HG03520 (cell line): Measurements from ENCODE around the gene ZNF593.

Source experiments
- ATAC-seq: cut with Tn5 transposase; IDR thresholded peaks from one replicate; pipeline ENCODE4 v1.9.1; 2021; ENCODE audit warnings: mild to moderate bottlenecking, moderate library complexity; ENCODE audit not compliant: unreplicated experiment

Gene ZNF593

DNA sequence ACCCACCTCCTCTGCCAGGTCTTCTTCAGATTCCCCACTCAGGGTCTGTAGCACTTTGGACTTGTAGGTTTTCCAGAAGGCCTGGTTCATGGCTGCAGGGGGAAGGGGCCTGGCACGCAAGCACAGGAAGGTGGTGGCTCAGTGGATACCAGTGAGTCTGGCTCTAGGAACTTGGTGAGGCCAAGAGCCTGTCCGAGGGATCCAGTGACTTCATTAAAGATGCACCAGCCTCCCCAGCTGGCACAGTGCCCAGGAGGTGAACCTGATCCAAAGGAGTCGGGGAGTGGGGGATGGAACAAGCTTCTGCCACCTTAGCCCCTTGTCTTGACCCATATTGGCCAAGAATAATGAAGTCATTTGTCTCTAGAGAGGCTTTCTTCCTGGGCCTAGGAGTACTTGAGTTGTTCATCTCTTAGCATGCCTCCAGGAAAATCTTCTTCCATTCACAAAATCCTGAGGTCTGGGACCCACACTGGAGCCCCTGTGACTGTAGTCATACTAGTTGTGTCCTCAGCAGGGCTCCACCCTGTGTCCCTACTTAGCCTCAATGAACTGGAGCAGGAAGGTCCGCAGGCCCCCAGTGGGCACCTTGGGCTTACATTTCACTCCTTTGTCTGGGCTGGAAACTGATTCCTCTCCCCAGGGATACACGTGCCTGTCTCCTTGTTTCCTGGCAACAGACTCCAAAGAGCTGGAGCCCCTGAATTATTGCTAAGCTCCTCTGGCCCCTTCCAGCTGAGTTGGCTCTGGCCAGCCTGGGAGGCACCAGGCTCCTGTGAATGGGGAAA is 1.1 kb upstream of the ZNF593 start, which contains the start of gene C1orf232:
Gene C1orf232 (minus strand): TSS at position 554 of the 788 bp plus-strand sequence. CDS start 464 bp downstream, at position 90.
- ATAC-seq, result no peak

- no peak for ATAC-seq
These were observed 532 bp upstream of the ZNF593 start for GRCh38 chr1:26169198-26169554.

DNA sequence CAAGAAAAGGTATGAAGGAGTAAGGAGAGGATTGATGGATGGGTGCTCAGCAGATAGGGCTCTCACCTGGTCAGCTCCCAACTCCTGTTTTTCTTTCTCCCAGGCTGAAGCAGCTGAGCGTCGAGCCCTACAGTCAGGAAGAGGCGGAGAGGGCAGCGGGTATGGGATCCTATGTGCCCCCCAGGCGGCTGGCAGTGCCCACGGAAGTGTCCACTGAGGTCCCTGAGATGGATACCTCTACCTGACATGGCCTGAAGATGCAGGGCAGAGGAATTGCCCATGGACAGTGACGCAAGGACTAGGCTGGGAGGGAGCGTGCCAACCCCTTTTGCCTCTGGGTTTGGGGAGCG is 739 bp downstream of the ZNF593 start:
- no peak for ATAC-seq

DNA sequence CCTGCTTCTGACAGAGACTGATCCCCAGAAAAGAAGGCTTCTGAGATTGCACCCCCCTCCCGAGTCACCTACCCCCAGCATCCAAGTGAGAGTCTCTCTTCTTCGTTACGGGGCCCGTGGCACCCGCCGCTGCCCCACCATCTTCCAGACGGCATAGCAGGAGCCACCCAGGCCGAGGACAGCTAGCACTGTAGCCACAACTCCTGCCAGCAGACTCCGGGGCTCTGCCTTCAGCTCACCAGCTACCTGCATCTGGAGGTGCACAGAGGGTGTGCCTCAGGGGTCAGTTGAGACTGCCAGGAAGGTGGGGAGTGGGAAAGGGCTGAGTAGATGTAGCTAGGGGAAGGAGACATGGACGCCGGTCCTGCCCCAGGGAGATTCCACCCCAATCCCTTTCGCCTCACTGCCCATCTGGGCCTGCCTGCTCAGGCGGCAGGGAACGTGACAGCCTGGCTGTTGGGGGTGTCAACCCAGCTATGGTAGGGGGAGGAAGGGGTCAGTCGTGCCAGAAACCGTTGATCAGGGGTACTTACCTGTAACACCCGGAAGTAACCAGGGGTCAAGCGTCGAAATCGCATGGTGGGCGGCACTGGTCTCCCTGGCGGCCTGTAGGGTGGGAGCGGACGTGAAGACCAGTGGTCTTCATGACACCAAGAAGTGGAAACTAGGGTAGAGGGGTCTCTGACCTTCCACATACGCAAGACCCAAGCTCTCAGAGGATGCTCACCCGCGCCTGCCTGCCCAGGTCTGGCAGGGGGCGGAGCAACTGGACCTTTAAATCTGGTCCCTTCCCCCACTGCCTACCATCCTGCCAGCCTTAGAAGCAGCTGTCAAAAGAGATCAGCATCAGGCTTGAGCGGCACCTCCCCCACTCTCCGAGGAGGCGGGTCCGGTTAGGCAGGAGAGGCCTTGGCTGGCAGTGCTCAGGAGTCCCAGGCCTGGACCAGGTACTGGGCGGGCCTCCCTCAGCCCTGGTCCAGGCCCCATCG is 1.7 kb downstream of the ZNF593 start, which contains the start of gene ZNF593OS:
Gene ZNF593OS (minus strand): TSS at position 749 of the 989 bp plus-strand sequence. CDS start 171 bp downstream, at position 578.
- ATAC-seq, result no peak

GRCh38 chr1:26175346-26175745 is 5.6 kb downstream of the ZNF593 start:
- no peak for ATAC-seq

GRCh38 chr1:26177182-26177684 is 7.5 kb downstream of the ZNF593 start, which contains the start of gene CNKSR1:
Gene CNKSR1 (plus strand): TSS chr1:26177491. CDS start chr1:26177548, 57 bp downstream.
- ATAC-seq, result no peak

DNA sequence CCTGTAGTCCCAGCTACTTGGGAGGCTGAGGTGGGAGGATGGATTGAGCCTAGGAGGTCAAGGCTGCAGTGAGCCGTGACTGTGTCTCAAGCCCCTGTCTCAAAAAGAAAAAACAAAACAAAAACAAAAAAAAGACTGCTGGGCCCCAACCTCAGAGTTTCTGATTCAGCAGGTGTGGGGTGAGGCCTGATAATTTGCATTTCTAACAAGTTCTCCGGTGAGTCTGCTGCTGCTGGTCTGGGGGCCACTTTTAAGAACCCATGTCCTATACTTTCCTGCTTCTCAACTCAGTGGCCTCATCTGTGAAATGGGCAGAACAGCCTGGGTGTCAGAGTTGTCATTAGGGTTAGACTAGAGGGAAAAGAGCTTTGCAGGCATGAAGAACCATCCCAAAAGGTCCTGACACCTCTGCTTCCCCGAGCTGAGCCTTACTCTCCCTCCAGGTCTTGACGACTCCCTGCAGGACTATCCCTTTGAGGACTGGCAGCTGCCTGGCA is 10.3 kb downstream of the ZNF593 start:
- ATAC-seq, result no peak

GRCh38 chr1:26181586-26182382 is 12.1 kb downstream of the ZNF593 start:
- ATAC-seq, result no peak

DNA sequence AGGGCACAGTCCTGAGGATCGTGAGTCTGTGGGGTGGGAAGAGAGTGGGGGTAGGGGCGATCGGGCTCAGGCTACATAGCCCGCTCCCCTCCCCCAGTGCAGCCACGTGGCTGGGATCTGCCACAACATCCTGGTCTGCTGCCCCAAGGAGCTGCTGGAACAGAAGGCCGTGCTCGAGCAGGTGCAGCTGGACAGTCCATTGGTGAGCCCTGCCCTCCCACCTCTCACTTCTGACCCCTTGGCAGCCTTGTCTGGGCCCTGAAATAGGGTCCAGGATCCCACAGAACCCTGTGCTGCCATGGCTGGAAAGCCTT is 12.6 kb downstream of the ZNF593 start:
- no peak for ATAC-seq

DNA sequence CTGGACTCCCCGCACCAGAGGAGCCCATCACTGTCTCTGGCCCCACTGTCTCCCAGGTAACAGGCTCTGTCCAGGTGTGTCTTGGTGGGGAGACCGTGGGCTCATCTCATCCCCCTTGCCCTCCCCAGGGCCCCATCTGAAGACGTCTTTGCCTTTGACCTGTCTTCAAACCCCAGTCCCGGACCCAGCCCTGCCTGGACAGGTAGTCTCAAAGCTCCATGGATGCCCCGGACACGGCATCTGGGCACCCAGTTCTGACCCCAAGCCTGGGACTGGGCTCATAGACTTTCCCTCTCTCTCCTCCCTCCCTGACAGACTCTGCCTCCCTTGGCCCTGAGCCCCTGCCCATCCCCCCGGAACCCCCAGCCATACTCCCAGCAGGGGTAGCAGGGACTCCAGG is 14.4 kb downstream of the ZNF593 start:
- ATAC-seq, result no peak

GRCh38 chr1:26184883-26185282 is 15.2 kb downstream of the ZNF593 start:
- no peak for ATAC-seq

DNA sequence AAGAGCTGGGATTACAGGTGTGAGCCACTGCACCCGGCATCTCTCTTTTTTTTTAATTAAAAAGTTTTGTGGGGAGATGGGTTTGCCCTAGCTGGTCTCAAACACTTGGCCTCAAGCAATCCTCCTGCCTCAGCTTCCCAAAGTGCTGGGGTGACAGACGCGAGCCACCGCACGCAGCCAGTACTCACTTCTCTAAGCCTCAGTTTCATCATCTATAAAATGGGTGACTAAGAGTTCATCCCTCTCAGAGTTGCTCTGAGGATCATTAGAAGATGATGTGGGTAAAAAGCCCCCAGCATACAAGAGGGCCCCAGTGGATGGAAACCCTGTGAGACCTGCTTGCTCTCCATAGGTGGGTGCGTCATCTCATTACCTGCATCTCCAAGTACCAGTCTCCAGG is 18.2 kb downstream of the ZNF593 start:
- ATAC-seq, result no peak

GRCh38 chr1:26188477-26188876 is 18.8 kb downstream of the ZNF593 start:
- ATAC-seq, result no peak

DNA sequence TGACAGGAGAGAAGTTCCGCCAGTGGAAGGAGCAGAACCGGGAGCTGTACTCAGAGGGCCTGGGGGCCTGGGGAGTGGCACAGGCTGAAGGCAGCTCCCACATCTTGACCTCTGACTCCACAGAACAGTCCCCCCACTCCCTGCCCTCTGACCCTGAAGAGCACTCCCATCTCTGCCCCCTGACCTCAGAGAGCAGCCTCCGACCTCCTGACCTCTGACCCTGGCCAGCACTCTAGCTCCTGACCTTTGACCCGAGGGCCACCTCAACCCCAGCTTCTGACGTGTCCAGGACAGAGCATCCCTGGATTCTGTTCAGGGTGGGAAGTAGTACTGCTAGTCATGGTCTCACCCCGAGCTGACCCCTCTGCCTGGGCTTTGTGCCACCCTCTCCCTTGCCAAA is 19.6 kb downstream of the ZNF593 start:
- ATAC-seq, result no peak

GRCh38 chr1:26189751-26190275 is 20.1 kb downstream of the ZNF593 start:
- ATAC-seq, result no peak

- ATAC-seq, result no peak
These were observed 20.8 kb downstream of the ZNF593 start, which contains the start of gene CATSPER4 for GRCh38 chr1:26190373-26190987. Gene CATSPER4 (plus strand): TSS chr1:26190602. CDS start chr1:26190628, 26 bp downstream.

GRCh38 chr1:26191739-26192138 is 22.0 kb downstream of the ZNF593 start:
- no peak for ATAC-seq

DNA sequence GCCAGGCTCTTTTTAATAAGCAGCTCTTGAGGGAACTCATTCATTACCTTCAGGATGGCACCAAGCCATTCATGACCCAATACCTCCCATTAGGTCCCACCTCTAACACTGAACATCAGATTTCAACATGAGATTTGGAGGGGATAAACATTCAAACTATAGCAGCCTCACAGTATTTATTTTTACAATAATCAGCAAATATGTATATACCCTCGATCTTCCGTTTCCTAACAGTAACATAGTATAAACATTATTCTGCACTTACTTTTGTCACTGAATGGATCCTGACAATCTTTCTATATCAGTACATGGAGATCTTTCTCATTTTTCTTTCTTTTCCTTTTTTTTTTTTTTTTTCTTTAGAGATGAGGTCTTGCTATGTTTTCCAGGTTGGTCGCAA is 26.1 kb downstream of the ZNF593 start:
- ATAC-seq, result no peak

DNA sequence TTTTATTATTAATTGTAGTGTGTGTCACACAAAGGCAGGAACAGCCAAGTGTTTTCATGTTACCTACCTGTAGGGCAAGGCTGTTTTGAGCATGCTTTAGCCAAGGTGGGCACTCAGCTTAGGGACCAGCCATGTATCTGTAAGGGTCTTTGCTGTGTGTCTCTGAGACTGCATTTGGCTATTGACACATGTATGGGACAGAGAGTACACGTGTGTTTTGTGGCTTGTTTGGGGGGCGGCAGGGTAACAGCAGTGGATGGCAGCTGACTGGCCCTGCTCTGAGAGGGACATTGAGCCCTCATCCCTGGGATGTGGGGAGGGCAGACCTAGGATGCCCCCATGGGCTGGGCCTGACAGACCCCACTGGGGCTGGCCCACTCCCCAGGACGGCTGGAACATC is 27.6 kb downstream of the ZNF593 start:
- ATAC-seq, result no peak

DNA sequence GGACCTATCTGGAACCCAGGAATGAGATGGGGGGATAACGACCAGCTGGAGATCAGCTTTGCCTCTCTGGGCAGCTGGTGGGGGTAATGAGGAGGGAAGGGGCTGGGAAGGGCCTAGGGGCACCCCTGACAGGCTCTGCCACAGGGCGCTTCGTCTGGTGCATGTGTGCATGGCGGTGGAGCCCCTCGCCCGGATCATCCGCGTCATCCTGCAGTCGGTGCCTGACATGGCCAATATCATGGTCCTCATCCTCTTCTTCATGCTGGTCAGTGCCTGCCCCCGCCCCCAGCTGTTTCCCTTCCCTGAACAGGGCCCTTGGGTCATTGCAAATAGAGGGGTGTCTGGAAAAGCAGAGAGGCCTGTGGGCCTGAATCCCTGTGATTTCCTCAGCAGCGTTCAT is 28.1 kb downstream of the ZNF593 start:
- no peak for ATAC-seq
